ENCODE results near the gene EIF4E1B. TPM values are rescaled to one million over a fixed set of nuclear protein-coding genes. Genes with fewer than 3 reads are reported as not detected.

EIF4E1B gene
- total RNA-seq, 4 donors from 2014 or later = not detected

GRCh38 chr5:176663566-176663965 is 33.1 kb downstream of the EIF4E1B start:
- Histone ChIP-seq H3K27ac (no peak overlapping the region), H3K9me3 (no peaks in the 10 kb centered on the region), H3K36me3 (no peaks in the 10 kb centered on the region), H3K4me1 (peaks cover 9 to 14% (median 10%) of the 10 kb centered on the region in 3 donors), H3K4me3 (no peak overlapping the region), H3K27me3 (peaks cover 0 to 57% (median 0%) of the 10 kb centered on the region in 4 donors)
- TF ChIP-seq POLR2A (IDR thresholded peaks at IDR 0.05) (no peak), CTCF (IDR thresholded peaks at IDR 0.05) (no peak)
- DNase-seq = no peak
- intact Hi-C loops (cut with DNase I) = loop anchor here (10.0 kb wide), 1 partner anchor 291 kb away; no protein-coding TSS in a partner anchor
- 75 to 78% methylated on average over 10 of the region's 10 CpGs for WGBS, 2 donors

DNA sequence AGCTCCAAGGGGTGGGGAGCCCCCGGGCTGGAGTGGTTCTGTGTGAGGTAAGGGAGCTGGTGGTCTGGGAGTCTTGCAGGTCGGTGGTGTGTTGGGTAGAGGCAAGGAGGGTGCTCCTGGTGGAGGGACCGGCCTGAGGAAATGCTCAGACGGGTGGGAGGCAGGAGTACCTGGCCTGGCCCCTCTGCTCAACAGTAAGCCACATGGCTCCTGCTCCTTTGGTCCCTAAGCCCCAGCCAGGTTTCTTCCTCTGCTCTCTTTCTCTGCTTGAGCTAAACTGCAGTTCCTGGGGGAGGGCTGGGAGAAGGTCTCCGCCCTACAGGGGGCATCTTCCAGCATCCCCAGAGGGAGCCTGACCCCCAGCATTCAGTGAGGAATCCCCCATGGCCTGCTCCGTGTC is 34.0 kb downstream of the EIF4E1B start:
- no peaks in the 10 kb centered on the region for H3K36me3 ChIP-seq
- 22% methylated on average over 4 of the region's 6 CpGs; no CpG with 5 or more reads in 1 of the 2 donors for WGBS, 2 donors
- peaks cover 0 to 66% (median 0%) of the 10 kb centered on the region in 4 donors for H3K27me3 ChIP-seq
- peaks cover 4 to 6% (median 5%) of the 10 kb centered on the region in 3 donors for H3K4me1 ChIP-seq
- TF ChIP-seq POLR2A (IDR thresholded peaks at IDR 0.05) (no peak), CTCF (IDR thresholded peaks at IDR 0.05) (no peak)
- DNase-seq = no peak
- H3K4me3 ChIP-seq = no peak overlapping the region
- H3K9me3 ChIP-seq = no peaks in the 10 kb centered on the region
- no peak overlapping the region for H3K27ac ChIP-seq
- intact Hi-C loops (cut with DNase I) = loop anchor here (10.0 kb wide), 1 partner anchor 290 kb away; no protein-coding TSS in a partner anchor

DNA sequence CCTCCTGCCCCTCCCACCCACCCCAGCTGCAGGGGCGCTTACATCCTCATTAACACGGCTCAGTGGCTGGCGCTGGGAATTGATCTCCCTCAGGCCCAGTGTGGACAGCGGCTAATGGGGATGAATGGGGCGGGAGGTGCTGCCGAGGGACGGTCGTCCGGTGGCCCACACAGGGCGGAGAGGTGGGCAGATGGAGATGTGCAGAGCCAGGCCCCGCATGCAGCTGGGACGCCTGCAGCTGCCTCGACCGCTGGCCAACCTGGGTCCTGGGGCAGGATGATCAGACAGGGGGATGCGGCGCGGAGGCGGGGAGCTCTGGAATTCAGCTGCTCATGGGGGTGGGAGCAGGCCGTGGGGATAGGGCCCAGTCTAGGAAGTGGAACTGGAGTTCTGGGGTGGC is 34.4 kb downstream of the EIF4E1B start:
- 38 to 47% methylated on average over 5 to 9 of the region's 19 CpGs for WGBS, 2 donors
- intact Hi-C loops (cut with DNase I) = loop anchor here (10.0 kb wide), 1 partner anchor 290 kb away; no protein-coding TSS in a partner anchor

GRCh38 chr5:176665517-176665916 is 35.0 kb downstream of the EIF4E1B start:
- WGBS, 2 donors = 78 to 85% methylated on average over 6 of the region's 6 CpGs
- Histone ChIP-seq H3K4me1 (peaks cover 4 to 6% (median 5%) of the 10 kb centered on the region in 3 donors), H3K36me3 (no peaks in the 10 kb centered on the region), H3K27ac (no peak overlapping the region), H3K27me3 (peaks cover 0 to 76% (median 0%) of the 10 kb centered on the region in 4 donors), H3K9me3 (no peaks in the 10 kb centered on the region), H3K4me3 (no peak overlapping the region)
- intact Hi-C loops (cut with DNase I) = loop anchor here (10.0 kb wide), 1 partner anchor 289 kb away; no protein-coding TSS in a partner anchor
- DNase-seq = no peak
- TF ChIP-seq CTCF (IDR thresholded peaks at IDR 0.05) (no peak), POLR2A (IDR thresholded peaks at IDR 0.05) (no peak)

More for the DNA sequence above, 34.4 kb downstream of the EIF4E1B start:
- DNase-seq = no peak
- no peaks in the 10 kb centered on the region for H3K9me3 ChIP-seq
- no peaks in the 10 kb centered on the region for H3K36me3 ChIP-seq
- peaks cover 0 to 70% (median 0%) of the 10 kb centered on the region in 4 donors for H3K27me3 ChIP-seq
- TF ChIP-seq POLR2A (IDR thresholded peaks at IDR 0.05) = no peak
- no peak for TF ChIP-seq CTCF (IDR thresholded peaks at IDR 0.05)
- H3K4me1 ChIP-seq = peaks cover 4 to 6% (median 5%) of the 10 kb centered on the region in 3 donors
- no peak overlapping the region for H3K4me3 ChIP-seq
- no peak overlapping the region for H3K27ac ChIP-seq

DNA sequence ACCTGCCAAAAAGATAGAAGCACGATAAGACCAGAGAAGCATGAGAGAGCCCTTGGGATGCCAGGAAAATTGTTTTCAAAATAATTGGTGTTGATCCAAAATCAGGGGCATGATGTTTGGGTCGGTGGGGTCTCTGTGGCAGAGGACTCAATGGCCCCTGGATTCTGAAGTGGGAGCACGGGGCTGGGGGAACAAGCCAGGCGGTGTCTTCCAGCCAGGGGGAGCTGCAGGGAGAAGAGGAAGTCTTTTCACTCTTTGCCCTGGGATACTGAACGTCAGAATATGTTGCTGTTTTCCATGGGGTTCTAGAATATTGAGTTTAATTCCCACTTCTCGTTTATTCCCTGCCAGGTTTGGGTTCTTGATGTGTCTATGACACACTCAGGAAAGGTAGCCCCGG is 37.2 kb downstream of the EIF4E1B start:
- 55 to 67% methylated on average over 5 to 7 of the region's 7 CpGs for WGBS, 2 donors
- H3K4me3 ChIP-seq = no peak overlapping the region
- H3K4me1 ChIP-seq = no peaks in the 10 kb centered on the region
- no peak overlapping the region for H3K27ac ChIP-seq
- intact Hi-C loops (cut with DNase I) = loop anchor here (10.0 kb wide), 1 partner anchor 287 kb away; no protein-coding TSS in a partner anchor
- TF ChIP-seq CTCF (IDR thresholded peaks at IDR 0.05) (no peak), POLR2A (IDR thresholded peaks at IDR 0.05) (no peak)
- no peaks in the 10 kb centered on the region for H3K36me3 ChIP-seq
- no peak for DNase-seq
- peaks cover 0 to 86% (median 0%) of the 10 kb centered on the region in 4 donors for H3K27me3 ChIP-seq
- no peaks in the 10 kb centered on the region for H3K9me3 ChIP-seq
